Measurements from ENCODE around the gene RPL36AL. TPM values are rescaled to one million over a fixed set of nuclear protein-coding genes. Genes with fewer than 3 reads are reported as not detected.

RPL36AL gene
- total and polyA plus RNA-seq, 2 experiments from 2014 or later: 122 to 723 TPM

DNA sequence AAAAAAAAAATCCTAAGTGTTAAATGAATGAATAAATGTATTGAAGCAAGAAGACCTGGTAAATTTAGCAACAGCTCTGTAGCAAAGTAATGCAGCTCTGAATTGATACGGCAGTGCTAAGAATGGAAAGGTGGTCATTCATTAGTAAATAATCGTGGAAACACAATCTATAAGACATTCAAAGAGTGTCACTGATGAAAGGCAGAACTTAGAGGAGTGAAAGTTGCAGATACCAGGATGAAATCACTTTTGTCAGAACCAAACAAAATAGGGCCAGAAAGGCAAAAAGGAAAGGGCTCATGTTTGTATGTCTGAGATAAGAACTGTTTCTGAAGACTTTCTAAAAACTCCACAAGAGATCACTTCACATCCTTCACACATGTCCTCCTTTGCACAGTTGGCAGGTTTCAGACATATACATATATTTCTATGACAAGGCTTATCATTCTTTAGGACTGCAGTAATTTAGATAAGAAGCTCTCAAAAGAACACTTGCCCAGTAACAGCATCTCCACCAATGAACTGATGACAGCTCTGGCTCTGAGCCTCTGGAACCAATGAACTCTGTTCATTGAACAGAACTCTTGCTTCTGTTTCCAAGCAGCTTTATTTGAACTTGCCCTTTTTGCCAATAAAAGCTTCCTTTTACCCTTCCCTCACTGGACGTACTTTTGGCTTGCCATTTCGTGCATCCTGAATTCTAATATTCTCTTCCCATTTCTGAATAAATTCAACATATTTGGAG is 25.9 kb downstream of the RPL36AL start:
- Histone ChIP-seq H3K79me2 (replicated peaks; ENCODE audit: insufficient read depth) (peaks cover 13% of the 10 kb centered on the region; the same call in 1 of the 2 replicates), H3K4me3 (no peak overlapping the region), H3K27me3 (ENCODE audit: insufficient read depth) (no peaks in the 10 kb centered on the region), H3K36me3 (ENCODE audit: insufficient read depth) (no peaks in the 10 kb centered on the region), H3K4me1 (ENCODE audit: insufficient read depth) (no peaks in the 10 kb centered on the region), H3K27ac (ENCODE audit: low read depth) (no peak overlapping the region), H2AFZ (no peak overlapping the region), H4K20me1 (replicated peaks; ENCODE audit: insufficient read depth) (no peaks in the 10 kb centered on the region), H3F3A (replicated peaks; ENCODE audit: low read depth) (peaks cover 8% of the 10 kb centered on the region), H3K4me2 (no peak overlapping the region), H3K9me2 (ENCODE audit: insufficient read depth) (no peaks in the 10 kb centered on the region)
- Mint-ChIP-seq H3K9me3 (no peaks in the 10 kb centered on the region), H3K4me3 (no peak overlapping the region; the same call in 2 of the 3 replicates), H3K27ac (no peak overlapping the region), H3K36me3 (ENCODE audit: low read depth) (no peaks in the 10 kb centered on the region; the same call in 2 of the 3 replicates), H3K4me1 (no peaks in the 10 kb centered on the region; the same call in 2 of the 3 replicates), H3K27me3 (ENCODE audit: insufficient read depth, low read depth, poor library complexity) (peaks cover 18% of the 10 kb centered on the region)
- ATAC-seq: no peak
- DNase-seq (ENCODE audit: low spot score): no peak
- TF ChIP-seq JUNB (IDR thresholded peaks at IDR 0.05; ENCODE audit: unreplicated experiment) (no peak), CREB1 (CRISPR knock-in tag; IDR thresholded peaks at IDR 0.05; ENCODE audit: low read depth) (no peak), EZH2 (IDR thresholded peaks at IDR 0.05; ENCODE audit: low read depth, unreplicated experiment) (no peak), NANOG (IDR thresholded peaks at IDR 0.05; ENCODE audit: borderline replicate concordance) (no peak), ZNF114 (CRISPR knock-in tag; IDR thresholded peaks at IDR 0.05) (no peak), POLR2AphosphoS5 (IDR thresholded peaks at IDR 0.05; ENCODE audit: low read depth) (no peak), ZNF331 (CRISPR knock-in tag; IDR thresholded peaks at IDR 0.05; ENCODE audit: low read depth) (no peak), EZH2phosphoT487 (IDR thresholded peaks at IDR 0.05; ENCODE audit: unreplicated experiment) (no peak), STAT1 (IDR thresholded peaks at IDR 0.05; ENCODE audit: unreplicated experiment) (no peak)
- TF ChIP-seq, protein P1, sequence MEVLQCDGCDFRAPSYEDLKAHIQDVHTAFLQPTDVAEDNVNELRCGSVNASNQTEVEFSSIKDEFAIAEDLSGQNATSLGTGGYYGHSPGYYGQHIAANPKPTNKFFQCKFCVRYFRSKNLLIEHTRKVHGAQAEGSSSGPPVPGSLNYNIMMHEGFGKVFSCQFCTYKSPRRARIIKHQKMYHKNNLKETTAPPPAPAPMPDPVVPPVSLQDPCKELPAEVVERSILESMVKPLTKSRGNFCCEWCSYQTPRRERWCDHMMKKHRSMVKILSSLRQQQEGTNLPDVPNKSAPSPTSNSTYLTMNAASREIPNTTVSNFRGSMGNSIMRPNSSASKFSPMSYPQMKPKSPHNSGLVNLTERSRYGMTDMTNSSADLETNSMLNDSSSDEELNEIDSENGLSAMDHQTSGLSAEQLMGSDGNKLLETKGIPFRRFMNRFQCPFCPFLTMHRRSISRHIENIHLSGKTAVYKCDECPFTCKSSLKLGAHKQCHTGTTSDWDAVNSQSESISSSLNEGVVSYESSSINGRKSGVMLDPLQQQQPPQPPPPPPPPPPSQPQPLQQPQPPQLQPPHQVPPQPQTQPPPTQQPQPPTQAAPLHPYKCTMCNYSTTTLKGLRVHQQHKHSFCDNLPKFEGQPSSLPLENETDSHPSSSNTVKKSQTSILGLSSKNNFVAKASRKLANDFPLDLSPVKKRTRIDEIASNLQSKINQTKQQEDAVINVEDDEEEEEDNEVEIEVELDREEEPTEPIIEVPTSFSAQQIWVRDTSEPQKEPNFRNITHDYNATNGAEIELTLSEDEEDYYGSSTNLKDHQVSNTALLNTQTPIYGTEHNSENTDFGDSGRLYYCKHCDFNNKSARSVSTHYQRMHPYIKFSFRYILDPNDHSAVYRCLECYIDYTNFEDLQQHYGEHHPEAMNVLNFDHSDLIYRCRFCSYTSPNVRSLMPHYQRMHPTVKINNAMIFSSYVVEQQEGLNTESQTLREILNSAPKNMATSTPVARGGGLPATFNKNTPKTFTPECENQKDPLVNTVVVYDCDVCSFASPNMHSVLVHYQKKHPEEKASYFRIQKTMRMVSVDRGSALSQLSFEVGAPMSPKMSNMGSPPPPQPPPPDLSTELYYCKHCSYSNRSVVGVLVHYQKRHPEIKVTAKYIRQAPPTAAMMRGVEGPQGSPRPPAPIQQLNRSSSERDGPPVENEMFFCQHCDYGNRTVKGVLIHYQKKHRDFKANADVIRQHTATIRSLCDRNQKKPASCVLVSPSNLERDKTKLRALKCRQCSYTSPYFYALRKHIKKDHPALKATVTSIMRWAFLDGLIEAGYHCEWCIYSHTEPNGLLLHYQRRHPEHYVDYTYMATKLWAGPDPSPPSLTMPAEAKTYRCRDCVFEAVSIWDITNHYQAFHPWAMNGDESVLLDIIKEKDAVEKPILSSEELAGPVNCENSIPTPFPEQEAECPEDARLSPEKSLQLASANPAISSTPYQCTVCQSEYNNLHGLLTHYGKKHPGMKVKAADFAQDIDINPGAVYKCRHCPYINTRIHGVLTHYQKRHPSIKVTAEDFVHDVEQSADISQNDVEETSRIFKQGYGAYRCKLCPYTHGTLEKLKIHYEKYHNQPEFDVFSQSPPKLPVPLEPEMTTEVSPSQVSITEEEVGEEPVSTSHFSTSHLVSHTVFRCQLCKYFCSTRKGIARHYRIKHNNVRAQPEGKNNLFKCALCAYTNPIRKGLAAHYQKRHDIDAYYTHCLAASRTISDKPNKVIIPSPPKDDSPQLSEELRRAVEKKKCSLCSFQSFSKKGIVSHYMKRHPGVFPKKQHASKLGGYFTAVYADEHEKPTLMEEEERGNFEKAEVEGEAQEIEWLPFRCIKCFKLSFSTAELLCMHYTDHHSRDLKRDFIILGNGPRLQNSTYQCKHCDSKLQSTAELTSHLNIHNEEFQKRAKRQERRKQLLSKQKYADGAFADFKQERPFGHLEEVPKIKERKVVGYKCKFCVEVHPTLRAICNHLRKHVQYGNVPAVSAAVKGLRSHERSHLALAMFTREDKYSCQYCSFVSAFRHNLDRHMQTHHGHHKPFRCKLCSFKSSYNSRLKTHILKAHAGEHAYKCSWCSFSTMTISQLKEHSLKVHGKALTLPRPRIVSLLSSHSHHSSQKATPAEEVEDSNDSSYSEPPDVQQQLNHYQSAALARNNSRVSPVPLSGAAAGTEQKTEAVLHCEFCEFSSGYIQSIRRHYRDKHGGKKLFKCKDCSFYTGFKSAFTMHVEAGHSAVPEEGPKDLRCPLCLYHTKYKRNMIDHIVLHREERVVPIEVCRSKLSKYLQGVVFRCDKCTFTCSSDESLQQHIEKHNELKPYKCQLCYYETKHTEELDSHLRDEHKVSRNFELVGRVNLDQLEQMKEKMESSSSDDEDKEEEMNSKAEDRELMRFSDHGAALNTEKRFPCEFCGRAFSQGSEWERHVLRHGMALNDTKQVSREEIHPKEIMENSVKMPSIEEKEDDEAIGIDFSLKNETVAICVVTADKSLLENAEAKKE (CRISPR knock-in tag; IDR thresholded peaks at IDR 0.05): no peak
- TF ChIP-seq, protein P2, sequence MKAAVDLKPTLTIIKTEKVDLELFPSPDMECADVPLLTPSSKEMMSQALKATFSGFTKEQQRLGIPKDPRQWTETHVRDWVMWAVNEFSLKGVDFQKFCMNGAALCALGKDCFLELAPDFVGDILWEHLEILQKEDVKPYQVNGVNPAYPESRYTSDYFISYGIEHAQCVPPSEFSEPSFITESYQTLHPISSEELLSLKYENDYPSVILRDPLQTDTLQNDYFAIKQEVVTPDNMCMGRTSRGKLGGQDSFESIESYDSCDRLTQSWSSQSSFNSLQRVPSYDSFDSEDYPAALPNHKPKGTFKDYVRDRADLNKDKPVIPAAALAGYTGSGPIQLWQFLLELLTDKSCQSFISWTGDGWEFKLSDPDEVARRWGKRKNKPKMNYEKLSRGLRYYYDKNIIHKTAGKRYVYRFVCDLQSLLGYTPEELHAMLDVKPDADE (IDR thresholded peaks at IDR 0.05): no peak
- TF ChIP-seq, protein P3, sequence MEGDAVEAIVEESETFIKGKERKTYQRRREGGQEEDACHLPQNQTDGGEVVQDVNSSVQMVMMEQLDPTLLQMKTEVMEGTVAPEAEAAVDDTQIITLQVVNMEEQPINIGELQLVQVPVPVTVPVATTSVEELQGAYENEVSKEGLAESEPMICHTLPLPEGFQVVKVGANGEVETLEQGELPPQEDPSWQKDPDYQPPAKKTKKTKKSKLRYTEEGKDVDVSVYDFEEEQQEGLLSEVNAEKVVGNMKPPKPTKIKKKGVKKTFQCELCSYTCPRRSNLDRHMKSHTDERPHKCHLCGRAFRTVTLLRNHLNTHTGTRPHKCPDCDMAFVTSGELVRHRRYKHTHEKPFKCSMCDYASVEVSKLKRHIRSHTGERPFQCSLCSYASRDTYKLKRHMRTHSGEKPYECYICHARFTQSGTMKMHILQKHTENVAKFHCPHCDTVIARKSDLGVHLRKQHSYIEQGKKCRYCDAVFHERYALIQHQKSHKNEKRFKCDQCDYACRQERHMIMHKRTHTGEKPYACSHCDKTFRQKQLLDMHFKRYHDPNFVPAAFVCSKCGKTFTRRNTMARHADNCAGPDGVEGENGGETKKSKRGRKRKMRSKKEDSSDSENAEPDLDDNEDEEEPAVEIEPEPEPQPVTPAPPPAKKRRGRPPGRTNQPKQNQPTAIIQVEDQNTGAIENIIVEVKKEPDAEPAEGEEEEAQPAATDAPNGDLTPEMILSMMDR (conservative IDR thresholded peaks at IDR 0.05; ENCODE audit: low read depth in 2 of 2): no peak
- TF ChIP-seq, protein P4, sequence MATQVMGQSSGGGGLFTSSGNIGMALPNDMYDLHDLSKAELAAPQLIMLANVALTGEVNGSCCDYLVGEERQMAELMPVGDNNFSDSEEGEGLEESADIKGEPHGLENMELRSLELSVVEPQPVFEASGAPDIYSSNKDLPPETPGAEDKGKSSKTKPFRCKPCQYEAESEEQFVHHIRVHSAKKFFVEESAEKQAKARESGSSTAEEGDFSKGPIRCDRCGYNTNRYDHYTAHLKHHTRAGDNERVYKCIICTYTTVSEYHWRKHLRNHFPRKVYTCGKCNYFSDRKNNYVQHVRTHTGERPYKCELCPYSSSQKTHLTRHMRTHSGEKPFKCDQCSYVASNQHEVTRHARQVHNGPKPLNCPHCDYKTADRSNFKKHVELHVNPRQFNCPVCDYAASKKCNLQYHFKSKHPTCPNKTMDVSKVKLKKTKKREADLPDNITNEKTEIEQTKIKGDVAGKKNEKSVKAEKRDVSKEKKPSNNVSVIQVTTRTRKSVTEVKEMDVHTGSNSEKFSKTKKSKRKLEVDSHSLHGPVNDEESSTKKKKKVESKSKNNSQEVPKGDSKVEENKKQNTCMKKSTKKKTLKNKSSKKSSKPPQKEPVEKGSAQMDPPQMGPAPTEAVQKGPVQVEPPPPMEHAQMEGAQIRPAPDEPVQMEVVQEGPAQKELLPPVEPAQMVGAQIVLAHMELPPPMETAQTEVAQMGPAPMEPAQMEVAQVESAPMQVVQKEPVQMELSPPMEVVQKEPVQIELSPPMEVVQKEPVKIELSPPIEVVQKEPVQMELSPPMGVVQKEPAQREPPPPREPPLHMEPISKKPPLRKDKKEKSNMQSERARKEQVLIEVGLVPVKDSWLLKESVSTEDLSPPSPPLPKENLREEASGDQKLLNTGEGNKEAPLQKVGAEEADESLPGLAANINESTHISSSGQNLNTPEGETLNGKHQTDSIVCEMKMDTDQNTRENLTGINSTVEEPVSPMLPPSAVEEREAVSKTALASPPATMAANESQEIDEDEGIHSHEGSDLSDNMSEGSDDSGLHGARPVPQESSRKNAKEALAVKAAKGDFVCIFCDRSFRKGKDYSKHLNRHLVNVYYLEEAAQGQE (IDR thresholded peaks at IDR 0.05; ENCODE audit: unreplicated experiment): no peak

Measured in GM23338 (cell line).